ENCODE measurements around the gene LUM.

DNA sequence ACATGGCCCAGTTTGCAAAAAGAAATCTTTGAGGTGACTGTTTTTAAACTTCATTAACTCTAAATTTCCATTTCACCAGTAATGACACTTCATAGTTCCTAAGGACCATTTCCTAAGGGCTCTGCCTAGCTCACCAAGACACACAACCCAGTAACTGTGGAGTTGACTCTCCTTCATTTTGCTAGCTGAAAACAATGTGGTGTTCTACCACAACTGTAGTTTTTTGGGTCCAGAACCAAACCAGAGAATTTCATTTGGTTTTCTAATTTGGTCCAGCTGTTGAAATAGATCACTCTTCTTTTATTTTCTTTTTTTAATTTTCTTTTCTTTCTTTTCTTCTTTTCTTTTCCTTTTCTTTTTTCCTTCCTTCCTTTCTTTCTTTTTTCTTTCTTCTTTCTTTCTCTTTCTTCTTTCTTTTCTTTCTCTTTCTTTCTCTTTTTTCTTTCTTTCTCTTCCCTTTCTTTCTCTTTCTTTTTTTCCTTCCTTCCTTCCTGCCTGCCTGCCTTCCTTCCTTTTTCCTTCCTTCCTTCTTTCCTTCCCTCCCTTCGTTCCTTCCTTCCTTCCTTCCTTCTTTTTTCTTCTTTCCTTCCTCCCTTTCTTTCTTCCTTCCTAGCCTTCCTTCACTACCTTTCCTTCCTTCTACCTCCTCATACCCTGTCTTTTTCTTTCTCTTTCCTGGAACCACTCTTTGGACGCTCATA lies 18.5 kb upstream of the LUM start:
- TF ChIP-seq, protein P1, sequence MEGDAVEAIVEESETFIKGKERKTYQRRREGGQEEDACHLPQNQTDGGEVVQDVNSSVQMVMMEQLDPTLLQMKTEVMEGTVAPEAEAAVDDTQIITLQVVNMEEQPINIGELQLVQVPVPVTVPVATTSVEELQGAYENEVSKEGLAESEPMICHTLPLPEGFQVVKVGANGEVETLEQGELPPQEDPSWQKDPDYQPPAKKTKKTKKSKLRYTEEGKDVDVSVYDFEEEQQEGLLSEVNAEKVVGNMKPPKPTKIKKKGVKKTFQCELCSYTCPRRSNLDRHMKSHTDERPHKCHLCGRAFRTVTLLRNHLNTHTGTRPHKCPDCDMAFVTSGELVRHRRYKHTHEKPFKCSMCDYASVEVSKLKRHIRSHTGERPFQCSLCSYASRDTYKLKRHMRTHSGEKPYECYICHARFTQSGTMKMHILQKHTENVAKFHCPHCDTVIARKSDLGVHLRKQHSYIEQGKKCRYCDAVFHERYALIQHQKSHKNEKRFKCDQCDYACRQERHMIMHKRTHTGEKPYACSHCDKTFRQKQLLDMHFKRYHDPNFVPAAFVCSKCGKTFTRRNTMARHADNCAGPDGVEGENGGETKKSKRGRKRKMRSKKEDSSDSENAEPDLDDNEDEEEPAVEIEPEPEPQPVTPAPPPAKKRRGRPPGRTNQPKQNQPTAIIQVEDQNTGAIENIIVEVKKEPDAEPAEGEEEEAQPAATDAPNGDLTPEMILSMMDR (IDR thresholded peaks at IDR 0.05; ENCODE audit: extremely low read depth in 1 of 2, insufficient read depth in 1 of 2, low read depth in 1 of 2, low read length in 2 of 2) = no peak
- TF ChIP-seq, protein P2, sequence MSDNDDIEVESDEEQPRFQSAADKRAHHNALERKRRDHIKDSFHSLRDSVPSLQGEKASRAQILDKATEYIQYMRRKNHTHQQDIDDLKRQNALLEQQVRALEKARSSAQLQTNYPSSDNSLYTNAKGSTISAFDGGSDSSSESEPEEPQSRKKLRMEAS (IDR thresholded peaks at IDR 0.05; ENCODE audit: insufficient read depth, insufficient read length) = no peak
- TF ChIP-seq EZH2 (IDR thresholded peaks at IDR 0.05; ENCODE audit: borderline replicate concordance, low read depth, low read length, severe bottlenecking) (no peak), POLR2AphosphoS5 (IDR thresholded peaks at IDR 0.05; ENCODE audit: insufficient read depth, low read depth, low read length) (no peak), POLR2A (IDR thresholded peaks at IDR 0.05; ENCODE audit: low read depth, low read length) (no peak)

Data from endothelial cell of umbilical vein (primary cell).